ENCODE results near the gene PARL. TPM values are rescaled to one million over a fixed set of nuclear protein-coding genes. Genes with fewer than 3 reads are reported as not detected.

Gene PARL
- total RNA-seq, 1 experiment from 2014 or later, result 109 TPM

DNA sequence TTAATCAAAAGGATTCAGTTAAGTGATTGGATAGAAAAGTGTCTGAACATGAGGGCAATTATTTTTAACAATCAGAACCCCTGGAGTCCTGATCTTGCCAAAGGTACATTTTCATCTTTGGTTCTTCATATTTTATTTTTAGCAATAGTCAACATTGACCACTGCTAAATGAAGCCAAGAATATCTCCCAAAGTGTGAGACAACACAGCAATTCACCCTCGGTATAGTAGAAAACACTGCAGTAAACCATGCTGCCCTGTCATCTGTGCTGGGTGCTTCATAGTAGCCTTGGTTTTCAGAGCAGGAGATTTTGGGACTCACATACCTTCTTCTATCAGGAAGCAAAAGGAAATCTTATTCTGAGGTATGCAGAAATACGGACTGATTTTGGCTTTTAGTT, 47.2 kb upstream of the PARL start:
- peaks cover 43% of the 10 kb centered on the region for H3K36me3 ChIP-seq (ENCODE audit: low read depth)
- no TSS peak for BruUV-seq (replicated peaks)
- H3K4me1 ChIP-seq (replicated peaks; ENCODE audit: insufficient read depth), result no peaks in the 10 kb centered on the region
- H3K27me3 ChIP-seq (ENCODE audit: insufficient read depth, low read depth), result no peaks in the 10 kb centered on the region
- H3F3A ChIP-seq (ENCODE audit: insufficient read depth, low read depth), result peaks cover 14% of the 10 kb centered on the region; the same call in 1 of the 2 replicates
- no peaks in the 10 kb centered on the region for H4K20me1 ChIP-seq (ENCODE audit: insufficient read depth)
- ChIA-PET CTCF (interaction anchor here (0.6 kb wide), 1 partner anchor 86 kb away, joined by 3 read pairs; no protein-coding TSS in a partner anchor), POLR2A (ENCODE audit: unreplicated experiment) (no interaction called here)
- no peak for DNase-seq
- no peaks in the 10 kb centered on the region for H3K79me2 ChIP-seq (ENCODE audit: low read depth)
- H2AFZ ChIP-seq, result no peak overlapping the region
- intact Hi-C loops (cut with micrococcal nuclease; ENCODE audit: unreplicated experiment), result no loop called here
- no peak overlapping the region for H3K4me3 ChIP-seq
- no peak overlapping the region for H3K4me2 ChIP-seq
- no peaks in the 10 kb centered on the region for H3K9me2 ChIP-seq (ENCODE audit: insufficient read depth)
- H3K9me3 ChIP-seq (ENCODE audit: insufficient read depth, low read depth), result no peaks in the 10 kb centered on the region
- TF ChIP-seq, protein P1, sequence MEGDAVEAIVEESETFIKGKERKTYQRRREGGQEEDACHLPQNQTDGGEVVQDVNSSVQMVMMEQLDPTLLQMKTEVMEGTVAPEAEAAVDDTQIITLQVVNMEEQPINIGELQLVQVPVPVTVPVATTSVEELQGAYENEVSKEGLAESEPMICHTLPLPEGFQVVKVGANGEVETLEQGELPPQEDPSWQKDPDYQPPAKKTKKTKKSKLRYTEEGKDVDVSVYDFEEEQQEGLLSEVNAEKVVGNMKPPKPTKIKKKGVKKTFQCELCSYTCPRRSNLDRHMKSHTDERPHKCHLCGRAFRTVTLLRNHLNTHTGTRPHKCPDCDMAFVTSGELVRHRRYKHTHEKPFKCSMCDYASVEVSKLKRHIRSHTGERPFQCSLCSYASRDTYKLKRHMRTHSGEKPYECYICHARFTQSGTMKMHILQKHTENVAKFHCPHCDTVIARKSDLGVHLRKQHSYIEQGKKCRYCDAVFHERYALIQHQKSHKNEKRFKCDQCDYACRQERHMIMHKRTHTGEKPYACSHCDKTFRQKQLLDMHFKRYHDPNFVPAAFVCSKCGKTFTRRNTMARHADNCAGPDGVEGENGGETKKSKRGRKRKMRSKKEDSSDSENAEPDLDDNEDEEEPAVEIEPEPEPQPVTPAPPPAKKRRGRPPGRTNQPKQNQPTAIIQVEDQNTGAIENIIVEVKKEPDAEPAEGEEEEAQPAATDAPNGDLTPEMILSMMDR (conservative IDR thresholded peaks at IDR 0.05), result no peak
- no peak for TF ChIP-seq EZH2 (IDR thresholded peaks at IDR 0.05; ENCODE audit: low read depth)
- 0 out of 2 replicates have a peak overlapping the region, but pooled peaks have one; percentile 1 for H3K27ac ChIP-seq

DNA sequence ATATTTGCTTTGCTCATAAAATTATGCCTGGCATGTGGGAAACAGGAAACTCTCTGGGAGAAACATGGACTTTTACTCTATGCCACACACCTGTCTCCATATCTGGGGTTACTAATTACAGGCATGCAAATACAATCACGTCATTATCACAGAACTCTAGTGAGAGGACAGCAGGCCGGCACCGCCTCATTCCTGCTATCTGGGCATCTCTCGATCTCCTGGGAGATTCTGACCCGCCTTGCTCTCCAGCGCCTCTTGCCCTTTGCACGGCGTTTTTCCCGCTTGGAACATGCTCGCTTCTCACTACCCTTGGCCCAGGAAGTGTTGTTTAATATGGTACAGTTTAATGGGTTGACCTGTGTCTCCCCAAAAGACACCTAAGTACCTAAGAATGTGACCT, 45.4 kb upstream of the PARL start:
- Histone ChIP-seq H3K4me2 (no peak overlapping the region), H3K79me2 (ENCODE audit: low read depth) (no peaks in the 10 kb centered on the region), H3K9me3 (ENCODE audit: insufficient read depth, low read depth) (no peaks in the 10 kb centered on the region), H3K27me3 (ENCODE audit: insufficient read depth, low read depth) (no peaks in the 10 kb centered on the region), H3K36me3 (ENCODE audit: low read depth) (peaks cover 45% of the 10 kb centered on the region), H2AFZ (no peak overlapping the region), H3K4me1 (replicated peaks; ENCODE audit: insufficient read depth) (peaks cover 16% of the 10 kb centered on the region), H4K20me1 (ENCODE audit: insufficient read depth) (no peaks in the 10 kb centered on the region), H3F3A (ENCODE audit: insufficient read depth, low read depth) (peaks cover 32% of the 10 kb centered on the region), H3K9me2 (ENCODE audit: insufficient read depth) (no peaks in the 10 kb centered on the region), H3K27ac (no peak overlapping the region), H3K4me3 (no peak overlapping the region)
- CTCF ChIA-PET, result no interaction called here
- DNase-seq, result no peak
- POLR2A ChIA-PET (ENCODE audit: unreplicated experiment), result no interaction called here
- intact Hi-C loops (cut with micrococcal nuclease; ENCODE audit: unreplicated experiment), result no loop called here
- TF ChIP-seq EZH2 (IDR thresholded peaks at IDR 0.05; ENCODE audit: low read depth), result no peak
- TF ChIP-seq, protein P1 (conservative IDR thresholded peaks at IDR 0.05), result no peak
- BruUV-seq (replicated peaks), result no TSS peak

DNA sequence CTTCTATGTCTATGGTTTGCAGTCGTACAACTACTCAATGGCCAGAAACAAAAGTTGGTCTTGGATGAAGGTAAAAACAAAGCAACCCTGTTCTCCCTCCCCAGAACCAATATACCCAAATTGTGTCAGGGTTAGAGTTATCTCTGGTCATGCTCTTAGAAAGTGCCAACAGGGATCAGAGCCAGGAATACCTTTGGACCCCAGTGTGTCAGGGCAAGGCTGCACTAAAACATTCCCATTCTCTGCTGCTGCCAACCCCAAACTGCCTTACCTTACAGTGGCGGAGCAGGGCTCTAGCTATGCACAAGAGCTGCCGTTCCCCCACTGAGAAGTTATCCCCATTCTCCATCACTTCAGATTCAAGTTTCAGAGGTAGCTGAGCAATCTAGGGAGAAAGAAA, 42.4 kb upstream of the PARL start:
- H2AFZ ChIP-seq, result no peak overlapping the region
- POLR2A ChIA-PET (ENCODE audit: unreplicated experiment), result no interaction called here
- no peak overlapping the region for H3K4me3 ChIP-seq
- H4K20me1 ChIP-seq (ENCODE audit: insufficient read depth), result no peaks in the 10 kb centered on the region
- H3K9me3 ChIP-seq (ENCODE audit: insufficient read depth, low read depth), result no peaks in the 10 kb centered on the region
- no peak for TF ChIP-seq EZH2 (IDR thresholded peaks at IDR 0.05; ENCODE audit: low read depth)
- TF ChIP-seq, protein P1 (conservative IDR thresholded peaks at IDR 0.05), result no peak
- no peak overlapping the region for H3K27ac ChIP-seq
- H3K4me1 ChIP-seq (replicated peaks; ENCODE audit: insufficient read depth), result peaks cover 25% of the 10 kb centered on the region
- DNase-seq, result no peak
- H3K9me2 ChIP-seq (ENCODE audit: insufficient read depth), result no peaks in the 10 kb centered on the region
- no peak overlapping the region for H3K4me2 ChIP-seq
- no TSS peak for BruUV-seq (replicated peaks)
- intact Hi-C loops (cut with micrococcal nuclease; ENCODE audit: unreplicated experiment), result no loop called here
- CTCF ChIA-PET, result no interaction called here
- H3K36me3 ChIP-seq (ENCODE audit: low read depth), result peaks cover 57% of the 10 kb centered on the region
- no peaks in the 10 kb centered on the region for H3K79me2 ChIP-seq (ENCODE audit: low read depth)
- H3K27me3 ChIP-seq (ENCODE audit: insufficient read depth, low read depth), result no peaks in the 10 kb centered on the region
- H3F3A ChIP-seq (ENCODE audit: insufficient read depth, low read depth), result peaks cover 43% of the 10 kb centered on the region
